ENCODE results near the gene LCE6A.

DNA sequence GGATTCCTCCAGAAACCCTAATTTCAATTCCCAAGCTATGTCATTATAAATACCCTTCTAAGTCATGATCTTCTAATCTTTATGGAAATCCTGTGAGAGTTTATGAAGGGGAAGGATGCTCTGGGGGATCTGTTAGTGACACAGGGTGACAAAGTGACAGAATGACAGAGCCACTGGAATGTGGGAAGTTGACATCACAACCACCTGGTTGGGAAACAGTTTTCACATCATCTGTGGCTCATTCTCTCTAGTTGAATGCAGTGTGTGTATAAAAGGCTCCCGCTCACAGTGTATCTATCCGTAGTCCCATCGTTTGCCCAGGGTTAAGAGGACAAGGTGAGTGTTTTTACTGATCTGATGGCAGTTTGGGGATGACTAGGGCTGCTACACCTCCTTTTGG is 17.0 kb downstream of the LCE6A start, which contains the start of gene LCE7A:
- TF ChIP-seq, protein P1, sequence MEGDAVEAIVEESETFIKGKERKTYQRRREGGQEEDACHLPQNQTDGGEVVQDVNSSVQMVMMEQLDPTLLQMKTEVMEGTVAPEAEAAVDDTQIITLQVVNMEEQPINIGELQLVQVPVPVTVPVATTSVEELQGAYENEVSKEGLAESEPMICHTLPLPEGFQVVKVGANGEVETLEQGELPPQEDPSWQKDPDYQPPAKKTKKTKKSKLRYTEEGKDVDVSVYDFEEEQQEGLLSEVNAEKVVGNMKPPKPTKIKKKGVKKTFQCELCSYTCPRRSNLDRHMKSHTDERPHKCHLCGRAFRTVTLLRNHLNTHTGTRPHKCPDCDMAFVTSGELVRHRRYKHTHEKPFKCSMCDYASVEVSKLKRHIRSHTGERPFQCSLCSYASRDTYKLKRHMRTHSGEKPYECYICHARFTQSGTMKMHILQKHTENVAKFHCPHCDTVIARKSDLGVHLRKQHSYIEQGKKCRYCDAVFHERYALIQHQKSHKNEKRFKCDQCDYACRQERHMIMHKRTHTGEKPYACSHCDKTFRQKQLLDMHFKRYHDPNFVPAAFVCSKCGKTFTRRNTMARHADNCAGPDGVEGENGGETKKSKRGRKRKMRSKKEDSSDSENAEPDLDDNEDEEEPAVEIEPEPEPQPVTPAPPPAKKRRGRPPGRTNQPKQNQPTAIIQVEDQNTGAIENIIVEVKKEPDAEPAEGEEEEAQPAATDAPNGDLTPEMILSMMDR (IDR thresholded peaks at IDR 0.05) = no peak
- no peak for TF ChIP-seq EZH2 (IDR thresholded peaks at IDR 0.05)
